ENCODE data around the gene DHRS7C.

The DHRS7C gene

DNA sequence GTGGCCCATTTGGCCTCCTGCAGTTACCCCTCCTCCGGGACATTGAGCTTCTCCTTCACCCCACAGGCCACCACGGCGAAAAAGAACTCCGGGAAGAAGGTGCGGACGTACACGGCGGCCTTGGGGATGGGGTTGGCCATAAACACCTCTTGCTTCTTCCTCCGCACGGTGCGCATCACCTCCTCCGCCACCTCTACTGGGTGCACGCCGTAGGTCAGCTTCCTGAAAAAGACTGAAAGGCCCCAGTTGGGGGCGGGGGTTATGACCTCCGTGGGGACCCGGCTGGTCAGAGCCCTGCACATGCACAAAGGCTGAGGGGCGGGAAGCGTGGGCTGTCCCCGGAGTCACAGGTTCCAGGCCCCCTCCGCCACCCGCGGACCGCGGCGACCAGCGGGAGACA, 19.9 kb downstream of the DHRS7C start:
- ATAC-seq: no peak
- TF ChIP-seq PPARA (CRISPR knock-in tag; IDR thresholded peaks at IDR 0.05; ENCODE audit: borderline replicate concordance) (no peak), ZFP30 (CRISPR knock-in tag; IDR thresholded peaks at IDR 0.05) (no peak)

DNA sequence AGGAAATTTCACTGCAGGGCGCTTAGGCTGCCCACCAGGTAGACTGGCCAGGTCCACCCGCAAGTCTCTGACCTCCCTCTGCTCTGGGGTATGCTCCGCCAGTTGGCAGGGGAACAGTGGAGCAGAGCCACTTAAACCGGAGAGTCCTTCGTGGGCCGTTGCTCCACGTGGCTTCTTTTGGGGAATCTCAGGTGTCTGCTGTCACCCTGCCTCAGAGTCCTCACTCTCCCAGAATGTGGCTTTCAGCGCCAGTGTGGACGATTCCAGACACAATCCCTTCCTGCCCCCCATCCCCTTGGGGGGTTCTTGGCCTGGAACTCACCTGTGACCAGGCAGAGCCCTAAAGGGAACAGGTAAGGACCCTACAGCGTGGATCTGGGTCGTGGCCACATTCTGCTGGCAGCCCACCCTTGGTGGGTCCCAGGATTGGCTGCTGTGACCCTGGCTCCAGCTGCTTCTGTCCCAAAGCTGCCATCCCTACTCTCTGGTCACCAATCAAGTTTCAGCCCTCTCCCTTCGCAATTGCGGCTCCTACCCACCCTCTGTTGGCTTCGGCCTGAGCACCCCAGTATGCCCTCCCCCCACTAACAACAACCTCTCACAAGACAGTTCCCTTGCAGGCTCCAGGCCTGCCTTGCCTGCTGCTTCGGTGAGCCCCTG, 22.2 kb downstream of the DHRS7C start:
- TF ChIP-seq, protein P1, sequence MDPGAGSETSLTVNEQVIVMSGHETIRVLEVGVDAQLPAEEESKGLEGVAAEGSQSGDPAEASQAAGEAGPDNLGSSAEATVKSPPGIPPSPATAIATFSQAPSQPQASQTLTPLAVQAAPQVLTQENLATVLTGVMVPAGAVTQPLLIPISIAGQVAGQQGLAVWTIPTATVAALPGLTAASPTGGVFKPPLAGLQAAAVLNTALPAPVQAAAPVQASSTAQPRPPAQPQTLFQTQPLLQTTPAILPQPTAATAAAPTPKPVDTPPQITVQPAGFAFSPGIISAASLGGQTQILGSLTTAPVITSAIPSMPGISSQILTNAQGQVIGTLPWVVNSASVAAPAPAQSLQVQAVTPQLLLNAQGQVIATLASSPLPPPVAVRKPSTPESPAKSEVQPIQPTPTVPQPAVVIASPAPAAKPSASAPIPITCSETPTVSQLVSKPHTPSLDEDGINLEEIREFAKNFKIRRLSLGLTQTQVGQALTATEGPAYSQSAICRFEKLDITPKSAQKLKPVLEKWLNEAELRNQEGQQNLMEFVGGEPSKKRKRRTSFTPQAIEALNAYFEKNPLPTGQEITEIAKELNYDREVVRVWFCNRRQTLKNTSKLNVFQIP (CRISPR knock-in tag; IDR thresholded peaks at IDR 0.05; ENCODE audit: borderline replicate concordance, low read depth): no peak
- TF ChIP-seq TOX (CRISPR knock-in tag; IDR thresholded peaks at IDR 0.05; ENCODE audit: borderline replicate concordance): no peak
- TF ChIP-seq, protein P2, sequence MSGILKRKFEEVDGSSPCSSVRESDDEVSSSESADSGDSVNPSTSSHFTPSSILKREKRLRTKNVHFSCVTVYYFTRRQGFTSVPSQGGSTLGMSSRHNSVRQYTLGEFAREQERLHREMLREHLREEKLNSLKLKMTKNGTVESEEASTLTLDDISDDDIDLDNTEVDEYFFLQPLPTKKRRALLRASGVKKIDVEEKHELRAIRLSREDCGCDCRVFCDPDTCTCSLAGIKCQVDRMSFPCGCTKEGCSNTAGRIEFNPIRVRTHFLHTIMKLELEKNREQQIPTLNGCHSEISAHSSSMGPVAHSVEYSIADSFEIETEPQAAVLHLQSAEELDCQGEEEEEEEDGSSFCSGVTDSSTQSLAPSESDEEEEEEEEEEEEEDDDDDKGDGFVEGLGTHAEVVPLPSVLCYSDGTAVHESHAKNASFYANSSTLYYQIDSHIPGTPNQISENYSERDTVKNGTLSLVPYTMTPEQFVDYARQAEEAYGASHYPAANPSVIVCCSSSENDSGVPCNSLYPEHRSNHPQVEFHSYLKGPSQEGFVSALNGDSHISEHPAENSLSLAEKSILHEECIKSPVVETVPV (CRISPR knock-in tag; IDR thresholded peaks at IDR 0.05): no peak
- no peak for TF ChIP-seq ZNF8 (CRISPR knock-in tag; IDR thresholded peaks at IDR 0.05)
- TF ChIP-seq, protein P3, sequence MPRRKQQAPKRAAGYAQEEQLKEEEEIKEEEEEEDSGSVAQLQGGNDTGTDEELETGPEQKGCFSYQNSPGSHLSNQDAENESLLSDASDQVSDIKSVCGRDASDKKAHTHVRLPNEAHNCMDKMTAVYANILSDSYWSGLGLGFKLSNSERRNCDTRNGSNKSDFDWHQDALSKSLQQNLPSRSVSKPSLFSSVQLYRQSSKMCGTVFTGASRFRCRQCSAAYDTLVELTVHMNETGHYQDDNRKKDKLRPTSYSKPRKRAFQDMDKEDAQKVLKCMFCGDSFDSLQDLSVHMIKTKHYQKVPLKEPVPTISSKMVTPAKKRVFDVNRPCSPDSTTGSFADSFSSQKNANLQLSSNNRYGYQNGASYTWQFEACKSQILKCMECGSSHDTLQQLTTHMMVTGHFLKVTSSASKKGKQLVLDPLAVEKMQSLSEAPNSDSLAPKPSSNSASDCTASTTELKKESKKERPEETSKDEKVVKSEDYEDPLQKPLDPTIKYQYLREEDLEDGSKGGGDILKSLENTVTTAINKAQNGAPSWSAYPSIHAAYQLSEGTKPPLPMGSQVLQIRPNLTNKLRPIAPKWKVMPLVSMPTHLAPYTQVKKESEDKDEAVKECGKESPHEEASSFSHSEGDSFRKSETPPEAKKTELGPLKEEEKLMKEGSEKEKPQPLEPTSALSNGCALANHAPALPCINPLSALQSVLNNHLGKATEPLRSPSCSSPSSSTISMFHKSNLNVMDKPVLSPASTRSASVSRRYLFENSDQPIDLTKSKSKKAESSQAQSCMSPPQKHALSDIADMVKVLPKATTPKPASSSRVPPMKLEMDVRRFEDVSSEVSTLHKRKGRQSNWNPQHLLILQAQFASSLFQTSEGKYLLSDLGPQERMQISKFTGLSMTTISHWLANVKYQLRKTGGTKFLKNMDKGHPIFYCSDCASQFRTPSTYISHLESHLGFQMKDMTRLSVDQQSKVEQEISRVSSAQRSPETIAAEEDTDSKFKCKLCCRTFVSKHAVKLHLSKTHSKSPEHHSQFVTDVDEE (CRISPR knock-in tag; IDR thresholded peaks at IDR 0.05): no peak
- TF ChIP-seq ISL1 (CRISPR knock-in tag; IDR thresholded peaks at IDR 0.05): no peak
- no peak for TF ChIP-seq ZC3H10 (CRISPR knock-in tag; IDR thresholded peaks at IDR 0.05)
- no peak; the same call in 2 of the 3 replicates for ATAC-seq

DNA sequence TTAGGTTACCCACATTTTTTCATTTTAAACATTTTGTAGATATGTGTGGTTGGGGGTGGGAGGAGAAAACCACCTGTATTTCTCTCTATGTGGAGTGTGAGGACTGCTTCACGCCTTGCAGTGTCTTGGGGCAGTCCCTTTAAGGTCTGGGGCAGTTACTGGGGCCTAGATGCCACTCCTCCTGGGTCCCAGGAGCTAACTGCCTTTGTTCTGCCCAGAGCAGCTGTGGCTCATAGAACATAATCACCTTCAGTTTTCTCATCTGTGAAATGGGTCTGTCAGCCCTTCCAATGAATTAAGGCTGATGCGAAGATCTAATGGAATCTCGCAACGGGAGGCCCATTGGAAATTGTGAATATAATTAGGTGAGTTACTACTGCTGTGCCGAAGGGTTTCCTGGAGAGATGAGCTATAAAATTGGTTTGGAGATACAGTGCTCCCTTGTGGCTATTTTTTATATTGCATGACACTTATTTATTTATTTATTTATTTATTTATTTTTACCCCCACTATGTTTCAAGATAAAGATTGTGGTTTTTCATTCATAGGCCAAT, 22.9 kb downstream of the DHRS7C start:
- TF ChIP-seq ZNF8 (CRISPR knock-in tag; IDR thresholded peaks at IDR 0.05): no peak
- no peak for TF ChIP-seq RARB (CRISPR knock-in tag; IDR thresholded peaks at IDR 0.05)
- TF ChIP-seq, protein P2 (CRISPR knock-in tag; IDR thresholded peaks at IDR 0.05): no peak
- TF ChIP-seq GLIS3 (CRISPR knock-in tag; IDR thresholded peaks at IDR 0.05): no peak
- TF ChIP-seq ISL1 (CRISPR knock-in tag; IDR thresholded peaks at IDR 0.05): no peak
- TF ChIP-seq ESRRG (CRISPR knock-in tag; IDR thresholded peaks at IDR 0.05): no peak
- TF ChIP-seq, protein P1 (CRISPR knock-in tag; IDR thresholded peaks at IDR 0.05; ENCODE audit: borderline replicate concordance, low read depth): no peak
- TF ChIP-seq, protein P4, sequence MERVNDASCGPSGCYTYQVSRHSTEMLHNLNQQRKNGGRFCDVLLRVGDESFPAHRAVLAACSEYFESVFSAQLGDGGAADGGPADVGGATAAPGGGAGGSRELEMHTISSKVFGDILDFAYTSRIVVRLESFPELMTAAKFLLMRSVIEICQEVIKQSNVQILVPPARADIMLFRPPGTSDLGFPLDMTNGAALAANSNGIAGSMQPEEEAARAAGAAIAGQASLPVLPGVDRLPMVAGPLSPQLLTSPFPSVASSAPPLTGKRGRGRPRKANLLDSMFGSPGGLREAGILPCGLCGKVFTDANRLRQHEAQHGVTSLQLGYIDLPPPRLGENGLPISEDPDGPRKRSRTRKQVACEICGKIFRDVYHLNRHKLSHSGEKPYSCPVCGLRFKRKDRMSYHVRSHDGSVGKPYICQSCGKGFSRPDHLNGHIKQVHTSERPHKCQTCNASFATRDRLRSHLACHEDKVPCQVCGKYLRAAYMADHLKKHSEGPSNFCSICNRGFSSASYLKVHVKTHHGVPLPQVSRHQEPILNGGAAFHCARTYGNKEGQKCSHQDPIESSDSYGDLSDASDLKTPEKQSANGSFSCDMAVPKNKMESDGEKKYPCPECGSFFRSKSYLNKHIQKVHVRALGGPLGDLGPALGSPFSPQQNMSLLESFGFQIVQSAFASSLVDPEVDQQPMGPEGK (CRISPR knock-in tag; IDR thresholded peaks at IDR 0.05; ENCODE audit: borderline replicate concordance): no peak
- ATAC-seq: peak; percentile 52; the same call in 2 of the 3 replicates

- no peak for ATAC-seq
- TF ChIP-seq OSR1 (CRISPR knock-in tag; IDR thresholded peaks at IDR 0.05) (no peak), ZNF70 (CRISPR knock-in tag; IDR thresholded peaks at IDR 0.05) (no peak), CSDC2 (CRISPR knock-in tag; IDR thresholded peaks at IDR 0.05) (no peak), BACH2 (CRISPR knock-in tag; IDR thresholded peaks at IDR 0.05; ENCODE audit: borderline replicate concordance) (no peak), ISL1 (CRISPR knock-in tag; IDR thresholded peaks at IDR 0.05) (no peak), GLIS3 (CRISPR knock-in tag; IDR thresholded peaks at IDR 0.05) (no peak), ARNTL (CRISPR knock-in tag; IDR thresholded peaks at IDR 0.05; ENCODE audit: borderline replicate concordance, low read depth) (no peak), PPARA (CRISPR knock-in tag; IDR thresholded peaks at IDR 0.05; ENCODE audit: borderline replicate concordance) (no peak)
- TF ChIP-seq, protein P2 (CRISPR knock-in tag; IDR thresholded peaks at IDR 0.05): no peak
- TF ChIP-seq, protein P5, sequence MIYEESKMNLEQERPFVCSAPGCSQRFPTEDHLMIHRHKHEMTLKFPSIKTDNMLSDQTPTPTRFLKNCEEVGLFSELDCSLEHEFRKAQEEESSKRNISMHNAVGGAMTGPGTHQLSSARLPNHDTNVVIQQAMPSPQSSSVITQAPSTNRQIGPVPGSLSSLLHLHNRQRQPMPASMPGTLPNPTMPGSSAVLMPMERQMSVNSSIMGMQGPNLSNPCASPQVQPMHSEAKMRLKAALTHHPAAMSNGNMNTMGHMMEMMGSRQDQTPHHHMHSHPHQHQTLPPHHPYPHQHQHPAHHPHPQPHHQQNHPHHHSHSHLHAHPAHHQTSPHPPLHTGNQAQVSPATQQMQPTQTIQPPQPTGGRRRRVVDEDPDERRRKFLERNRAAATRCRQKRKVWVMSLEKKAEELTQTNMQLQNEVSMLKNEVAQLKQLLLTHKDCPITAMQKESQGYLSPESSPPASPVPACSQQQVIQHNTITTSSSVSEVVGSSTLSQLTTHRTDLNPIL (CRISPR knock-in tag; IDR thresholded peaks at IDR 0.05; ENCODE audit: low read depth): no peak
These were observed 23.9 kb downstream of the DHRS7C start for GRCh38 chr17:9767432-9767991.

Measured in SK-N-SH treated with all-trans-retinoic acid at 6 μM for 48 hours (cell line).